ENCODE data around the gene POLDIP3. TPM values are rescaled to one million over a fixed set of nuclear protein-coding genes. Genes with fewer than 3 reads are reported as not detected.

POLDIP3 gene
- total RNA-seq, 1 experiment from 2014 or later: 67.6 TPM

- POLR2A ChIA-PET: no interaction called here
- CTCF ChIA-PET: no interaction called here
- H3K79me2 ChIP-seq (ENCODE audit: insufficient read depth, low read length): peaks cover 98% of the 10 kb centered on the region
- peak overlapping the region; percentile 53 for H3K27ac ChIP-seq (ENCODE audit: low read depth, low read length)
- peak overlapping the region; percentile 31 for H3K4me2 ChIP-seq (ENCODE audit: low read length)
- no peaks in the 10 kb centered on the region for H3K9me3 ChIP-seq (ENCODE audit: control insufficient read depth in 1 of 2, insufficient read depth in 1 of 2, low read depth in 1 of 2, low read length in 2 of 2)
- TF ChIP-seq SP1 (IDR thresholded peaks at IDR 0.05; ENCODE audit: low read depth): peak; percentile 13; the same call in 1 of the 2 replicates
- TF ChIP-seq YY1 (IDR thresholded peaks at IDR 0.05; ENCODE audit: extremely low read depth, insufficient replicate concordance, low read depth, low read length): no peak
- no peak overlapping the region for H3K4me3 ChIP-seq (replicated peaks in 1 of 2; ENCODE audit: low read depth in 1 of 2, low read length in 2 of 2)
- H4K20me1 ChIP-seq (ENCODE audit: insufficient read depth): peaks cover 18% of the 10 kb centered on the region; the same call in 1 of the 2 replicates
- RAD21 ChIA-PET (ENCODE audit: low non-redundant PET in 1 of 2, low total read pairs in 2 of 2, uncharacterized antibody in 2 of 2, unreplicated experiment in 2 of 2): no interaction called here
- DNase-seq (ENCODE audit: low read depth, low spot score): no peak
- H3K9ac ChIP-seq (ENCODE audit: low read length): 0 out of 2 replicates have a peak overlapping the region, but pooled peaks have one; percentile 26
- ATAC-seq: 0 out of 2 replicates have a peak, but pooled peaks have one; percentile 26
- H3K27me3 ChIP-seq (ENCODE audit: insufficient read depth, low read length): no peaks in the 10 kb centered on the region
- H3K36me3 ChIP-seq (ENCODE audit: control insufficient read depth in 1 of 2, insufficient read depth in 2 of 2, low read length in 2 of 2): peaks cover 5 to 41% of the 10 kb centered on the region in 2 experiments; a peak in 2 of 4 replicates
- intact Hi-C loops (cut with micrococcal nuclease): no loop called here
- BruUV-seq (replicated peaks): no TSS peak
- H2AFZ ChIP-seq (ENCODE audit: low read depth, low read length, poor library complexity, severe bottlenecking): no peak overlapping the region
- no peaks in the 10 kb centered on the region for H3K9me2 ChIP-seq (ENCODE audit: insufficient read depth)
- H3K4me1 ChIP-seq (ENCODE audit: control insufficient read depth in 1 of 2, insufficient read depth in 2 of 2, low read length in 2 of 2): peaks cover 25 to 43% of the 10 kb centered on the region in 2 experiments
Measured at GRCh38 chr22:42608823-42609361, 5.8 kb downstream of the POLDIP3 start.

GRCh38 chr22:42608136-42608822 is 6.4 kb downstream of the POLDIP3 start:
- CTCF ChIA-PET: no interaction called here
- DNase-seq (ENCODE audit: low read depth, low spot score) (no peak), ATAC-seq (no peak)
- RAD21 ChIA-PET (ENCODE audit: low non-redundant PET in 1 of 2, low total read pairs in 2 of 2, uncharacterized antibody in 2 of 2, unreplicated experiment in 2 of 2): no interaction called here
- no TSS peak for BruUV-seq (replicated peaks)
- Histone ChIP-seq H3K27me3 (ENCODE audit: insufficient read depth, low read length) (no peaks in the 10 kb centered on the region), H3K9me2 (ENCODE audit: insufficient read depth) (no peaks in the 10 kb centered on the region), H3K27ac (ENCODE audit: low read depth, low read length) (peak overlapping the region; percentile 53; the same call in 1 of the 2 replicates), H3K4me3 (replicated peaks in 1 of 2; ENCODE audit: low read depth in 1 of 2, low read length in 2 of 2) (no peak overlapping the region), H3K4me2 (ENCODE audit: low read length) (0 out of 2 replicates have a peak overlapping the region, but pooled peaks have one; percentile 31), H2AFZ (ENCODE audit: low read depth, low read length, poor library complexity, severe bottlenecking) (no peak overlapping the region), H4K20me1 (ENCODE audit: insufficient read depth) (peaks cover 18% of the 10 kb centered on the region; the same call in 1 of the 2 replicates), H3K79me2 (ENCODE audit: insufficient read depth, low read length) (peaks cover 98% of the 10 kb centered on the region), H3K9me3 (ENCODE audit: control insufficient read depth in 1 of 2, insufficient read depth in 1 of 2, low read depth in 1 of 2, low read length in 2 of 2) (no peaks in the 10 kb centered on the region), H3K9ac (ENCODE audit: low read length) (no peak overlapping the region), H3K36me3 (ENCODE audit: control insufficient read depth in 1 of 2, insufficient read depth in 2 of 2, low read length in 2 of 2) (peaks cover 5 to 41% of the 10 kb centered on the region in 2 experiments; a peak in 2 of 4 replicates), H3K4me1 (ENCODE audit: control insufficient read depth in 1 of 2, insufficient read depth in 2 of 2, low read length in 2 of 2) (peaks cover 23 to 37% of the 10 kb centered on the region in 2 experiments)
- intact Hi-C loops (cut with micrococcal nuclease): no loop called here
- POLR2A ChIA-PET: no interaction called here
- no peak for TF ChIP-seq ELF1 (IDR thresholded peaks at IDR 0.05; ENCODE audit: borderline replicate concordance, low read depth)
- no peak for TF ChIP-seq CTCF (IDR thresholded peaks at IDR 0.05 in 2 of 3, conservative IDR thresholded peaks at IDR 0.05 in 1 of 3; ENCODE audit: borderline replicate concordance in 1 of 3, insufficient read depth in 1 of 3, low read depth in 2 of 3, low read length in 2 of 3)
- TF ChIP-seq EGR1 (IDR thresholded peaks at IDR 0.05; ENCODE audit: low read depth): no peak
- TF ChIP-seq ZBTB33 (IDR thresholded peaks at IDR 0.05; ENCODE audit: extremely low read depth, insufficient replicate concordance, low read length): no peak
- TF ChIP-seq SIN3A (IDR thresholded peaks at IDR 0.05; ENCODE audit: low read depth): no peak
- no peak for TF ChIP-seq EZH2 (IDR thresholded peaks at IDR 0.05)
- no peak for TF ChIP-seq POLR2AphosphoS5 (IDR thresholded peaks at IDR 0.05; ENCODE audit: low read depth, low read length)
- no peak for TF ChIP-seq MAX (IDR thresholded peaks at IDR 0.05)
- no peak for TF ChIP-seq ZNF274 (IDR thresholded peaks at IDR 0.05; ENCODE audit: low read depth, low read length)
